Activated CD4-positive, CD25-positive, alpha-beta regulatory T cell (primary cell): ENCODE measurements around the gene FANCC.
"Not testable (repeated sequence)": the region's sequence is repeated elsewhere in the genome, so short reads cannot be mapped to it uniquely, and the experiment has no call there.

ENCODE experiments used
- DNase-seq, 4 experiments: peaks; one replicate each; lab custom pipeline; 2025; lab: John Stamatoyannopoulos, UW

Gene FANCC

DNA sequence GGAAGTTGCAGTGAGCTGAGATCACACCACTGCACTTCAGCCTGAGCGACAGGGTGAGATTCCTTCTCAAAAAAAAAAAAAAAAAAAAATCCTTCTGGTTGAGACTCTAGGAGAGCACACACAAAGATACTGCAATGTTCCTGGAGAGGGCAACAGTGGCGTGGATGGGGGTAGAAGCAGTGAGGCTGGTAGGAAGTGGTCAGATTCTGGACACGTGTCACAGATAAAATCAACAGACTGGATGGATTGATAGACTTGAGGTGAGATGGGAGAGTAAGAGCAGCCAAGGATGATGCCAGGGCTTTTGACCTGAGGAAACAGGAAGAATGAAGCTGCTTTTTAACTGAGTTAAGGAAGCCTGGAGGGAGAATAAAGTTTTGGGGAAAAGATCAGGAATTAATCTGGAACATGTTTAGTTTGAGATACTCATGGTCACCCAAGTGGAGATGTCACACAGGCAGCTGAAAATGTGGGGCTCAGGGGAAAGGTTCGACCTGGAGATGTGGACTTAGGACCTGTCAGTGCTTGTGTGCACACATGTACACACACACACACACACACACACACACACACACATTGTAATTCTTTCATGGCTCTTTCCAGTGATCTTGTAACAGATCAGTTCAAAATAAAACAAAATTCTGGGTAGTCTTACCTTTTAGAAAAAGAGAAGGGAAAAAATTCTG is 88.1 kb downstream of the FANCC start:
- DNase-seq, result no peak

- DNase-seq, result no peak
These were observed 90.6 kb downstream of the FANCC start for GRCh38 chr9:95226921-95227320.

- DNase-seq, result no peak
These were observed 91.8 kb downstream of the FANCC start for GRCh38 chr9:95225726-95226106.

DNA sequence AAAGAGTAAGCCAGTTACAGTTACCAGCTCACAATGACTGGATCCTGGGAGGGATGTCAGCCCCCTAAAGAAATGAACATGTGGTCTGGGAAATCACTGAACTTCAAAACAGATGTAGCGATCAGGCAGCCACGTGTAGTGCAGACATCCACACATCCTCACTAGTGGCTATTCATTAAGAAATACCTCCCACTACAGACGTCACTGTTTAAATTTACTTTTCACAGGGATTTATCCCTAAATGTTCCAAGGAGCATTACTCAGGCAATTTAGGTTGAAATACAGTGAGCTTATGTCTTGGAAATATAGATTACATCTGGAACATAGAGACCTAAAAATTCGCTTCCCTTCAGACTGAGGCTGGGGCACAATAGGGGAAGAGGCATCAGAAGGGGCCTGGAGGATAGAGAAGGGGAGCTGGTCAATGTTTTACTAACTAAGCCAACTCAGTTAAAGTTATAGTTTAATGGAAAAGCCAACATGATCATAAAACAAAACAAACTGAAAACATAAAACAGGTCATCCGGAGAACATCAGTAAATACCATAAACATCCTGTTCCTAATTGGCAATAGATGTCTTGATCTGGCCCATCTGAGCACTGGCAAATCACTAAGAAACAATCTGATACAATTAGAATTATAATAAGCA is 92.3 kb downstream of the FANCC start:
- no peak for DNase-seq

DNA sequence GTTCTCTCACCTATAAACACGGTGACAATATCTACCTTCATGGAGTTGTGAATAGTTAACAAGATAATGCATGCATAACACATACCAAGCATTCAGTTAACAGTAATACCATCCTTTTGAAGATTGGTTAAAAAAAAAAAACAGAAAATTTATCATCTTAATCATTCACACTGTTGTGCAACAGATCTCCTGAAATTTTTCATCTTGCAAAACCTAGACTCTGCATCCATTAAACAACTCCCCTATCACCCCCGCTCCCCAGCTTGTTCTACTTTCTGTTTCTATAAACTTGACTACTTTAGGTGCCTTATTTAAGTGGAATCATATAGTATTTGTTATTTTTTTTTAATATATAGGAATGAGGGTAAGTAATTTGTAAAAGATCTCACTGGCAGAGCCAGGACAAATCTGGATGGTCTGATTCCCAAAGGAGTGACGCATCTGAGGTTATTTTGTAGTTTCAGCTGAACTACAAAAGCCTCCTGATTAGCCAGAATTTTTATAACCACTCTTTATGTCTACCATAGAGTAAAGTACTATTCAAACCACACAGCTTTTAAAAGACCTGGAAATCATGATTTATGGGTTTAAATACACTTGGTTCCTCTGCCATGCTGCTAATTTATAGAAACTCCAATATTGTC is 93.0 kb downstream of the FANCC start:
- DNase-seq, result no peak

- DNase-seq, result not testable (repeated sequence)
These were observed 97.2 kb downstream of the FANCC start for GRCh38 chr9:95220352-95220751.

- no peak for DNase-seq
These were observed 98.7 kb downstream of the FANCC start for GRCh38 chr9:95218773-95219172.

- DNase-seq, result no peak
These were observed 99.6 kb downstream of the FANCC start for GRCh38 chr9:95217936-95218335.

- DNase-seq, result no peak
These were observed 102.1 kb downstream of the FANCC start for GRCh38 chr9:95215336-95215898.

- no peak for DNase-seq
These were observed 104.4 kb downstream of the FANCC start for GRCh38 chr9:95213117-95213516.

GRCh38 chr9:95211028-95211427 is 106.5 kb downstream of the FANCC start:
- no peak for DNase-seq

DNA sequence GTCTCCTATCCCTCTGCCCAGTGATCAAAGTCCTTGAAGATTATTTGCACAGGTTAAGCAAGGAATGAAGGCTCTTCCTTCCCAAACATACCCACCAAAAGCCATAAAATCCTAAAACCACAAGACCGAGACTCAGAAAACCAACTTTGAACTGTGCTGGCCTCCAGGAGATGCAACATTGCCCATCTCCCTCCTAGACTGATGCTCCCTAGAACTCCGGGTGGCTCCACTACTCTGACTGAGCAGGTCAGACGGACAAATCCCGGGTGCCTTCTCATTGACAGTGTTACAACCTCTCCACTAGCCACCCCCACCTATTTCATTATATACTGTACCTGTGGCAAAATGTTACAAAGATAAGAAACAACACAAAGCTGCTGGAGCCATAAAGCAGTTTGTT is 110.1 kb downstream of the FANCC start:
- no peak for DNase-seq

DNA sequence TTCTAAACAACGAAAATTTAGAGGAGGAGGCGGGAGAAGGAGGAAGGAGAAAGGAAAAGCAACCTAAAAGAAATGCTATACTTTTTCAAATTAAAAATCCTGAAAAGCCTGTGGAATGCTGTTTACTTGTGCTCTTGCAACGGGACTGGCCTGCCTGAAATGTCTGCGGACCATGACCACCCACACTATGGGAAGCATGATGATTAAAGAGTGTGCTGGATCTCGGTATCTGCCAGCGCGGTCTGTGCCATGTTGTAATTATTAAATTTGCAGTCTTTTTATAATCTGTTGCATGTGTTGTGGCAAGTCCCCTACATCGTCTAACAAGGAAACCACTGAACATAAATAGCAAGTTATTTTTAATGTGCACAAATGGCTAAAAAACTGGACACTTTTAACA is 111.4 kb downstream of the FANCC start:
- no peak for DNase-seq

- DNase-seq, result no peak
These were observed 112.8 kb downstream of the FANCC start for GRCh38 chr9:95204710-95205109.

DNA sequence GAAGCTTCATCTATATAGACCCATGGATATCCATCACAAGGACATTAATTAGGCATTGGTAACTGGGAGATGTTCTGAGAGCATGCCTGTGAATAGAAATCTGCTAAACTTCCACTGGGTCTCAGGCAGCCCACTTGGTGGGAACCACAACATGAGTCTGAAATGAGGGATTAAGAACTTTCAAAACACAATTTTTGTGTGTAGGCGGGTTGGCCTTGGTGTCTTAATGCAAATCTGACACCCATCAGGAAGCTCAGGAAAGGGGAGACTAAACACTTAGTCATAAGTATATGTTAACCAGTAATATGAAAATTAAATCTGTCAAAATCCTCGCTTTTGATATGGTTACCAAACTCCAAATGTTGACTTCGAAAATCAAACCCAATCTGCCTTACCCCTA is 113.2 kb downstream of the FANCC start:
- no peak for DNase-seq

GRCh38 chr9:95203019-95203418 is 114.5 kb downstream of the FANCC start:
- not testable (repeated sequence) for DNase-seq

GRCh38 chr9:95202076-95202681 is 115.3 kb downstream of the FANCC start:
- DNase-seq, result no peak

- no peak for DNase-seq
These were observed 116.3 kb downstream of the FANCC start for GRCh38 chr9:95201206-95201605.

- DNase-seq, result no peak
These were observed 119.7 kb downstream of the FANCC start for GRCh38 chr9:95197692-95198271.

- no peak for DNase-seq
These were observed 124.0 kb downstream of the FANCC start for GRCh38 chr9:95193480-95193879.

- no peak for DNase-seq
These were observed 124.4 kb downstream of the FANCC start for GRCh38 chr9:95193067-95193466.

- no peak for DNase-seq
These were observed 124.9 kb downstream of the FANCC start for GRCh38 chr9:95192631-95193030.
